Activated naive CD4-positive, alpha-beta T cell treated with anti-CD3 and anti-CD28 coated beads, Interleukin-2, amount 50 U/mL, for 72 hours (primary cell): ENCODE results near the gene MGAM2. TPM values are rescaled to one million over a fixed set of nuclear protein-coding genes. Genes with fewer than 3 reads are reported as not detected.

Experiments used
- total RNA-seq, 2 donors: library from RNA; stranded (reverse); gene quantifications; one replicate each; pipeline ENCODE4 v1.2.3, GENCODE V29; 2022

The MGAM2 gene
- total RNA-seq, 2 donors from 2014 or later = not detected

Other genes with a start within 250 kb of the MGAM2 start
- gene OR9A4, start 195.3 kb upstream of the MGAM2 start, total RNA-seq = not detected
- not detected for gene CLEC5A, start 164.7 kb upstream of the MGAM2 start, total RNA-seq
- not detected for gene TAS2R38, start 137.9 kb upstream of the MGAM2 start, total RNA-seq
- gene MGAM, start 115.8 kb upstream of the MGAM2 start, total RNA-seq = under 1 TPM in 1 of 2 donors, not detected in 1; 0.02 TPM
- gene PRSS58, start 146.3 kb downstream of the MGAM2 start, total RNA-seq = not detected